UCSD-AML1 (cell line): ENCODE results near the gene RGL1.

Experiments used
- DNase-seq: peaks from one replicate; lab custom pipeline; 2025; ENCODE audit not compliant: unreplicated experiment; lab: John Stamatoyannopoulos, UW

RGL1 gene

DNA sequence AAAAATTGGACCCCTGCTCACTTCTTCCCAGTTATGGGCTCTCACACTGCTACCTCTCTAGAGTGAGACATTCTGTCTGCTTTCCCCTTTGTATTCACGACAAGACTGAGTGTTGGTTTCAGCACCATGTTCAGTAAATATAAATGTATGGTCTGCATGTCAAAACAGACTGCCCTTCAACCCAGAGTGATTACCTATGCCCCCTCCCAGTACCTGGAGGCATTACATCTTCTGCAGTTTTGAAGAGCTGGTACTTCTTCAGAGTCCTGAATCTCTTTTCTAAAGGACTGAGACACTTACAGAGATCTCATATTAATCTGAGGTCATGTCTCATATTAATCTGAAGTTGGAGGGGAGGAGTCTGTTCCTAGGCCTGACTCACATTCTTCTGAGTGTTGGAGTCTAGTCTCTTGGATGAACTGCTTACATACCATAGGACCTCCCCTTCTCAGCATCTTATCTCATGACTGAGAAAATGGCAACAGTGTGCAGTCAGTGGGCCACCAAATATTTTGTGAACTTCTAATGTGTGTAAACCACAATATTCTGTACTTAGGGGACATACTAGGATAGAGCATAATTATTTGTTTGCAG lies 80.3 kb downstream of the RGL1 start:
- no peak for DNase-seq

DNA sequence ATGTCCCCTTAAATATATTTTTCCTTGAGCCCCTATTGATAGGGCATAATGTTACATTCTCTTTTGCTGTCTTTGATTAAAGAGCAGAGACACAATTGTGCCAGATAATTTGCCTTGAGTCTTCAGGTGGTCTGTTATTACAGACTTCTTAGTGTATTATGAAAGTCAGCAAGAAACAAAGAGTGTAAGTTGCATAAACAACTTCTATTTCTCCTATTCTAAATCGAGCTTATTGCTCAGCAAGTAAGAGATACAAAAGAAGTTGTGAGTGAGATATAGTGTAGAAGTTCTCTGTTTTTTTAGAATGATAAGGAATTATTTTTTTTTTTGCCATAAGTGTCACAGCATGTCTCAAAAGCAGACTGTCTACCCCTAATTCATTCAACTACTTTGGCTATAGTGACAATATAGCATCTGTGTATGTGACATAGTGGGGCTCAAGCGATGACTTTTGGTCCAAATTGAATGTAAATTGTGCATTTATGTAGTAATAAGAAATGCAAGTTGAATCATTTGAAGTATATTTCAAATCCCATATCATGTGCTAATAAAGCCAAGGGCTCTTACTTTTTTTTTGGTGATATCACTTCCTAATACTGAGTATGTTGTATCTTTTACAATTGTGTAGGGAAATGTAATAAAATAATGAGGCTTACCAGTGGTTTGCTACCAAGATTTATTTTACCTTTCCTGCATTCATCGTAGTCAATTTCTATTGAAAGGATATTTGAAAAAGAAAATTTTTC lies 81.3 kb downstream of the RGL1 start:
- no peak for DNase-seq

DNA sequence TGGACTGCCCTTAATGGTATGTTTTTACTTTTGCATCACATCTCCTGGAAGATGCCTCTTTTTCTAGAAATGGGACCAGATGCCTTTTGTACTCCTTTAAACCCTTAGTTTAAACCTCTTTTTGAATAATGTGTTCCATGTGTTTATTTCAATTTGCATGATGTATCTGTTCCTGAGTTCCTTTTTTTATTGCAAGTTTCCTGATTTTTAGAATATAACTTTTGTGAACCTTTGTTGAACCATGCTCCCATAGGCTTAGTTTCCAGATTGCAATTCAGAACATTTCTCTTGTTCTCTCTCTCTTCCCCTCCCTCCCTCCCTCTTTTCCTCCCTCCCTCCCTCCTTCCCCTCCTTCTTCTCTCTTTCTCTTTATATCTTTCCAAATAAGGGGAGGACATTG lies 81.9 kb downstream of the RGL1 start:
- DNase-seq, result no peak

DNA sequence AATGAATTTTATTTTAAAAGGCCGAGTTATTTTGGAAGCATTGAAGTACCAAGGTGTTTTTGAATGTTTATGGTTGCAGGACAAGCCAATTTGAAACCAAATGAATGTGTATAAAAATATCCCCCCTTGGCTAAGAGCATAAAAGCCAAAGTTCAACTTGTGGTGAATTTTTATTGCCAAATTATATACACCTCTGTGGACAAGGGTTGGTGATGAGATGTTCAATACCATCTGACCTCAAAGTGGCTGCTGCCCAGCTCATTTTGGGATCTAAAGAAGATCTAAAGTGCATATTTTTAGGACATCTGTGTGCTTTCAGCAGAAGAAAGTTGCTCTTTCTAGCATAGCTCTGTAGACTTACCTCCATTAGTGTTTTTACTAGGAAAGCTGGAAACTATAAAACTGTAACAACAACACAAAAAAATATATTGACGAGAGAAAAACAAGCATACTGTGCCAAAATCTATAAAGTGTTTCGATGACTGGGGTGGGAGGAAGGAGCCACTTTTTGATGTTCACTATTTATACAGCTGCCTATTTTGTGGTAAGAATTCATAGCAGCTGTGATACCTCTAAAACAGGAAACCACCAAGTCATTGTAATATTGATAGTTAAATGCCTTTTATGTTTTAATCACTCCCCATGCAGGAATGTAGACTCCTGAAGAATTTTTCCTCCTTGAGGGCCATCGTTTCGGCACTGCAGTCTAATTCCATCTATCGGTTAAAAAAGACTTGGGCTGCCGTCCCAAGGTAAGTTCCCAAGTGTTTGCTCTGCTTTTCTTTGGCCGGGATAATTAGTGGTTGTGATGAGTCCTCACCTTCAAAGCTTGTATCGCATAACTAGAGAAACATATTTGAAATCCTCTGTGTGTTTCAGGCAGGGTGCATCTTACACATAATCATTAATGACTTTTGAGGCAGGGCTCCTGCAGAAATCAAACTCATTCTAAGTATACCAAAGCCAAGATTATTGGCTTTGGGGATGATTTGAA lies 83.2 kb downstream of the RGL1 start:
- no peak for DNase-seq

DNA sequence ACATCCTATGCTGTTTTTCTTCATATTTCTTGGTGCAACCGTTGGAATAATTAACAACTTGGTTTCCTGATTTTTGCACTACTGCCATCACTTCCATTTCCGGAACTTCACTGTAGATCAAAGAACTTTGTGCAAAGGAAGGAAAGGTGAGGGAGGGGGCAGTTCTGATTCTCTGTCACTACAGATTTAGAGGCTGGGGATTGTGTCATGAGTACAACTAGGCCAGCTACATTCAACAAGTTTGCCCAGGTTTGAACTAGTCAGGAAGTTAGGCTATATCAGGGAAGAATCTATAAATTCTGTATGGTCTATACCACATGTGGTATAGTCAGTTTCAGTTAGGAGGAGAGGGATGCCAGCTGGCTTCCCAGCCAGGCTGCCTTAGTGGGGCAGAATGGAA lies 84.2 kb downstream of the RGL1 start:
- DNase-seq, result no peak

DNA sequence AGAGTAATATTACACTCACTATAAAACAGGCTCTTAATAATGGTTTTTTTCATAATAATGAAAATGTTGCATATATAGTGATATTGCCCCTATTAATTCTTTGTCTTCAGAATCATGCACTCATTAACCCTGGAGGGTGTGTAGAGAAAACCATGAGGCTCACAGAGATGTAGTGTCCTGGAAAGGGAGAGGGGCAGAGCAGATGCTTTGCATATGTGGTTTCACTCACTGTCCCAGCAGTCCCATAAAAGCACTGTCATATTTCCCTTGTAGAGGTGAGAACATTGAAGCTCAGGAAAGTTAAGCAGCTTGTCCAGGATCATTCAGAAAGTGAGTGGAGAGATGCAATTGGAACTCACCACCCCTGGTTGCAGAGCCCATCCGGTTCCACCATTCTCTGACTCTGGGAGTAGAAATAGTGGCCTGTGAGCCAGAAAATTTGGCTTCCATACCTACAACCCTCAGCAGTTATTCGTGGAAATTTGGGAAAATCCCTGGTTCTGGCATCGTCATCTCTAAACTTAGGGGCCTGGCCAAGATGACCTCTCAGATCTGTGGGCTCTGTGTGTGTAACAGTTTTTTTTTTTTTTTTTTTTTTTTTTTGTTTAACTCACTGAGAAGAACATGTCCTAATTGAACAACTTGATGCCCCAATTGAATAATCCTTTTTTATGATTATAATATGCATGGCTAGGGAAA lies 86.4 kb downstream of the RGL1 start:
- no peak for DNase-seq

DNA sequence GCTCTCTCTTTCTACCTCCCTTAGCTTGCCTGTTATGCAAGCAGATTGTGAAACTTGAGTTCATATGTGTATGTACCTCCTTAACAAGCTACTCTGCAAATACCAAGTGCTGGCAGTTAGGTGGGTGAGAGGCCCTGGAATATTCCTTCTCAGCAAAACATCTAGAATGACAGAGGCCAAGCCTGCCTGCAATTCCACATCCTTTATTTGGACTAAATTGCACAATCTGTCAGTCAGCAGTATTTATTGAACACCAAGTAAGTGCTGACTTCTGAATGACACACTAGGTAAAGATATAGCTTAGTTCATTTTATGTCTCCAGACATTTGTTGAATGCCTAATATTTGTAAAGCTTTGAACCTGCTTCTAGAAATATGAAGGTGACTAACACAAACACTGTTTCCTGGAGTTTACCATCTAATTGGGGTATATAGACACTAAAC lies 87.5 kb downstream of the RGL1 start:
- no peak for DNase-seq

DNA sequence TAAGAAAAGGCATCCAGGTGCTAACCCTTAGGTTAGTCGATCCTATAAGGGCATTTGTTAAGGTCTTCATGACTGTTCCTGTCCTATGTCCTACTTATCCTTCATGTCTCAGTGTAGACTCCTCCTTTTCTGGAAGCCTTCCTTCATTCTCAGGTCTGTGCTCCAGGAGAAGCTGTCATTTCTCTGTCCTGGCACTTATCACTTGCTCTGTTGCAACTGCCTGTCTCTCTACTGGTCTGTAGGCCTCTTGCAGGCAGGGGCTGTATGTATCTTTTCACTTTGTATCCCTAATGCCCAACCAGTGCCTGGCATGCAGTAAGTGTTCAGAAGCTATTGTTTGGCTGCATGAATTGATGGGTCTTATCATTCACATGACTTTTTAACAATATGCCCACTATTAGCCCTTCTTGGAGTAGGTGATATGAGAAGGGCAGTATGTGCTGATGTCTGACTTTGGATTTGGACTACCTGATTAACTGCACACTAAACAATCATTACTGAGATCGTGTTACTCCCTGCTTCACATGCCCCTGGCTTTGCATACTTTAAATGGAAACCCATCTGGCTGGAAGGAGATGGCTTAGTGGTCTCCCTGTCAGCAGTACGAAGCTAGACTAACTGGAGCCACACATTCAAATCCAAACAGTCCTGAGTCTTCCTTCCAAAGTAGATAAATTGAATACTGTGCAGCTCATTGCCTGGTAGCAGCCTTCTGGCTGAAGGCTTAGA lies 88.8 kb downstream of the RGL1 start:
- no peak for DNase-seq

DNA sequence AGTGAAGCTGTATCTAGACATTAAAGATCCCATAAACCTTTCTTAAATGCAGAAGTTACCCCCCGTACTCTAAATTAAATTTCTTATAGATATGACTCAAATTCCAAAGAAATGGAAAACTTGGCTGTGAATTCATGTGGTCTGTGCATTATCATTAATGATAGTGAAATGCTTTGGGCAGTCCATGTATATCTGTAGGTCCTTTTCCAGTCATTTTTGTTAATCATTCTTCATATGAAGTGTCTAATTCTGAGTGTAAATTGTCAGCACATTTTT lies 89.3 kb downstream of the RGL1 start:
- no peak for DNase-seq

DNA sequence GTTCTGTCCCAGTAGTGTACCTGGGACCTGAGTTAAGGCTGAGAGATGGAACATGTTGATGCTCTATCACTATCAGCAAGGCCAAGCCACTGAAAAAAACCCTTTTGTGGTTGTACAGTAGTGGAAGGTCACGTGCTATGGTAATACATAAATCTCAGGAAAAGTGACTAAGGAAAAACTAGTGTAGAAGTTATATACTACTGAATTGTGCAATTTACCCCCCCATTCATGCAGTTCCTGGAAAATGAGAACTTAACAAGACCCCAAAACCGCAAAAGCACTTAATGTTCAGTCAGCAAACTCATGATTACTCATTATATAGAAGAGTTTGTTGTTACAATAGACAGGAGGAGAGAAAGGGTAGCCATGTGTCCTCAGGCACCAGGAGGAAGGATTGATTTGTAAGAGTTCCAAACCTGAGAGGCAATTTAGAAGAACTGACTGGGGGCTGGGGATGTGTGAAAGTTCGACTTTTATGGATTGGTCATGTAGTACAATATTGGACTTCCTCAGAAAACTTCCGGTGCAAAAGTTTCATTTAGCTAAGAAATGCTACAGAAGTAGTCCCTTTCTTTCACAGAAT lies 91.6 kb downstream of the RGL1 start:
- no peak for DNase-seq

DNA sequence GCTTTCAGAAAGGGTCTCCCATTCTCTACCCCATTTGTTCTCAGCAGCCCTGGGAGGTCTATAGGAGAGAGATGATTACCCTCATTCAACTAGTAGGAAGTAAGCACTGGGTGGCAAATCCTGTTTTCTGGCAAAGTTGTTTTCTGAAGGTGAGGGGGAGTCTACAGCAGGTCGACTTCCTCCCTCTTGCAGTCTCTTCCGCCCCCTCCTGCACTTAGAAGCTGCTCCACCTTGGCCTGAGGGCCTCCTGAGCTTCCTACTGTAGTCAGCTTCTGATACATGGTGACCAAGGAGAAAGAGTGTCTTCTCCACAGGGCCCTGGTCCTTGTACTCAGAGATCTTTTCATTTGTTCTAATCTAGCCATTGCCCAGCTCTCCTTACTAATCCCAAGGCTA lies 93.1 kb downstream of the RGL1 start:
- DNase-seq, result no peak

DNA sequence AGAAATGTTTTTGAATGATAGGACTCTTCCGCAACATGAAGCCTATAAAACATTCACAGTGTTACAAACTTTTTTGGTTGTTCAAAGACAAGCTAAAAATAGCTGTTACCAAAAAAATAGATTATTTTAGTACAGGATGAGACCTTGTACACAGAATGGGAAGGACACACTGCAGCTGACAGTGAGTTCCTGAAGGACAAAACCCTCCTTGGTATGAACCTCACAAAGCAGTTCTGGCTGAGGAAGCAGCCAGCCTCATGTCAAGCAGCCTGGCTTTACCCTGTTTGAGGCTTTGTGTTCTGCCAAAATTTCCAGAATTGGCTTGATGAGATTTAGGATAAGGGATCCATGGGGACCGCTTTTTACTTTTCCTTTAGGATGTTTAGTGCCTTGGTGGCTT lies 93.7 kb downstream of the RGL1 start:
- DNase-seq, result no peak

DNA sequence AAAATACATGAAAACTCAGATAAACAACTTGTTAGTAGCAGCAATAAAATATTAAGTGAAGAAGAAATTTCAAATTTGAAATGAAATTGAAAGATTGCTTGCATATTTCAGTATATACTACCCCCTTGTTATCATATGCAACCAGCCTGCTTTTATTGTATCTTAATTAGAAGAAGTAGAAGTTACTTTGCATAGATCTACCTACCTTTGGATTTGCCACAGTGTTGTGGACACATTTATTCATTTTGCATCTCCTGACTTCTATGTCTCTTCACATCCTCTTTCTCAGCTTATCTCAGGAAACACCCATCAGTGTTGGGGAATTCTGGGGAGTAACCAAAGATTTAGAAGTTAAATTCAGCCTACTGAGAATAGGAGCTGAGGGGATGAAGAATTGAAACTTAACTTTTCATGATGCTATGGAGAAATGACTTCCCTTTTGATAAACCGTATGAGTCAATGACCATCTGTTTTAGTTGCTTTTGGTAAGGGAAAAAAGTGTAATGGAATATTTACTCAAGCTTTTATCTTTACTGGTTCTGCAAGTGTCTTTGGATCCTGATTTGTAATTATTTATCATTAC lies 96.9 kb downstream of the RGL1 start:
- DNase-seq, result no peak

DNA sequence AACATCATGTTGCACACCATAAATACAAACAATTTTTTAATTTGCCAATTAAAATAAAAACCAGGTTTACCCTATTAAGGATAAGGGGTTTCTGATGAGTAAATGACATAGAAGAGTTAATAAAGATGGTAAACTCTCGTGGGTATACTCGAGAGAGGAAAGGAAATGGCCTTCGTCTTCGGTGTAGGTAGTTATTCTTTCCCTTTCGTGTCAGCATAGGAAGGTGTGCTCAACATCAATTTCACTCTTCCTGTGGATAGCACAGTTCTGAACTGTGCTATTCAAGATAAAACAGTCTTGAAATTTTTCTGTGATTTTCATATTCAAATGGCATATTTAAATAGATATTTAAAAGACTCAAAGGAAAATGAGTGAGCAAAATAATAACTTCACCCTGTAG lies 98.2 kb downstream of the RGL1 start:
- DNase-seq, result no peak

DNA sequence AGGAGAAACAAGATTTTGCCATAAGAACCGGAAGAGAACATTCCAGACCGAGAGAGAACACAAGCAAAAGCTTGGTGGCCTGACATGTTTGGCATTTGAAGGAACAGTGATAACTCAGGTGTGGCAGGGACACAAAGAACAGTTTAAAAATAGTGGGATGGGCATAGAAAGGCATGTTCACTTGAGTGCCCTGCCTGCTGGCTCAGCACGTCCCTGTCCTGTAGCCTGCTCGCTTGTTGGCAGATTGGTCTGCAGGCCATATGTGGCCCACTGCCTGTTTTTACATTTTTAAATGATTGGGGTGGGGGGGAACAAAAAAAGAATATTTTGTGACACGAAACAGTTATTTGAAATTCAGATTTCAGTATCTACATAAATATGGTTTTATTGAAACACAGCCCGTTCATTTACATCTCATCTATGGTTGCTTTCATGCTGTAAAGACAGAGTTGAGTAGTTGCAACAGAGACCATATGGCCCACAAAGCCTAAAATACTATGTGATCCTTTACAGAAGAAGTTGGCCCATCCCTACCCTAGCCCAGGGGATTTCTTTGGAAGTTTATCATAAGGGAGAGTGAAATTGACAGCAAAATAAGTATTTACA lies 100.7 kb downstream of the RGL1 start:
- DNase-seq, result no peak

DNA sequence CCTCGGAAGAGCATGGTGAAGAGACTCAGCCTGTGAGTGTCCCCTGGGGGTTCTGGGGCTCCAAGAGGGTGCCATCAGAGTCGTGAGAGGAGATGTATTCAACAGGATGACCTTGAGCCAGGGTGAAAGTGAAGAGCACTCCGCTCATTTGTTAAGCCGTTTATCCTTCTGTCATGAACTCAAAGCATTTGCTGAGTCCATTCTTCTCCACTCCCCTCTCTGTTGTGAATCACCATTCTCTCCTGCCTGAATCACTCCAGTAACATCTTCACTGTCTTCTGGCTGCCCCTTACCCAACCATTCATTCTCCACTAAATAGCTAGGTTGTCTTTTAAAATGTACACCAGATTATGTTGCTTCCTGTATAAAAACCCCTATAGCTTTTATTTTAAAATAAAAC lies 102.2 kb downstream of the RGL1 start:
- no peak for DNase-seq

DNA sequence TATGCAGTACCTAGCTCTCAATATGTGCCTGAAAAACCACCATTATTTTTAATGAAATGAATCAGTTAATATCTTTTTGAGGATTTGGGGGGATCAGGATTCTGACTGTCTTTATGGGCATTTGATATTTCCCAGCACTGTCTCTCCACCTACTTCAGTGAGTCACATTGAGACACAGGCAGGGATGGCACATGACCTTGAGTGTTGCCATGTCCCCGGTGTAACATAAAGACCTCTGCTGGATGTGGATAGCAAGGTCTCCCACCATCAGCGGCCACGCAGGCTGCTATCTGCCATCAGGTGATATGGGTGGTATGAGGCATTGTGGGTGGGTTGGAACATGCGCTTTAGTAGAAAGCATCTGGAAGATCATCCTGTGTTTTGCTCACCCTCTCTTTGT lies 103.2 kb downstream of the RGL1 start:
- no peak for DNase-seq

DNA sequence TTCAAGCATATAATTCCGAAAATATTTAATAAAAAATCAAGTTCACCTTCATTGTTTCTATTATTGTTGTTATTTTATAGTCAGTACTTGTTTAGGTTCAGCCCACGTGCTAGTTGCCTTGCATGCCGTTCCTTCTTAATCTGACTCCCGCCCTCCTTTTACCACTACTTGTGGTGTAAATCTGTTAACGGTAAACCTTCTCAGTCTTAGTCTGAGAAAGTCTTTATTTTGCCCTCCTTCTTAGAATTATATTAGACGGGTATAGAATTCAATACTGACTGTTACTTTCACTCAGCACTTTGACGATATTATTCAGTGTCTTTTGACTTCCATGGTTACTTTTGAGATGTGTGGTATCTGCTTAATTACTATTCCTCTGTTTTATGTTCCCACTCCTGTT lies 104.8 kb downstream of the RGL1 start:
- no peak for DNase-seq

DNA sequence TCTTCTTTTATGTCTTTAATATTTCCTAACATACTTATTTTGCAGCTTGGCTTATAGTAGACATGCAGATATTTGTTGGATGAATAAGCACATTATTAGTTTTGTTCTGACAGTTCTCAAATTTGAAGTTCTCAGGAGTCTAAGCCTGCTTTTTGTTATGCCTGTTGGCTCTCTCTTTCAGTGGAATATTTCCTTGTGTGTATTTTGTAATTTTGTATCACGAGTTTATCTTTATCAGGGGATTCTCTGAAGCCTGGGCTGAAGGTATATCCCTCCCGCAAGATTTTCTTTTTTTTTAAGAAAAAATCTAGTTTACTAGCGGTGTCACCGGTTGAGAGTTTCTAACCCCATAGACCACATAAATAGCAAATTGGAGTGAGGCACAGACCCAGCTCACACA lies 105.9 kb downstream of the RGL1 start:
- DNase-seq, result no peak

DNA sequence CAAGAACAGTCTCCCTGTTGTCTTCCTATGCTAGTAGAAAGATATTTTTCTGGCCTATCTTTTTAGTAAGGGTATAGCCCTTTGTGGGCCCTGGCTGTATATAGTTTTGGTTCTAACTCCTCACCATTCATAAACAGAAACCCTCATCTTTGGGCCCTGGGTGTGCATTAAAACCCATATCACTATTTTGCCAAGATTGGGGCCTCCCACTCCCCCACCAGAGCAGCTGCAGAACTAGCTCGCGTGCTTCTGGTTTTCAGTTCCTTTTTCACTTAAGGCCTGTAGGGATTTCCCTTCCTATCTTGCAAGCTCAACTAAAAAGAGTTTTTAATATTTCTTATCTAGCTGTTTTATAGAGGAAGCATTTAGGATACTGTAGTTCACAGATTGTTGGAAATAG lies 106.4 kb downstream of the RGL1 start:
- no peak for DNase-seq
